HG03442 (cell line): ENCODE results near the gene PLCB2.

Experiments used
- ATAC-seq: cut with Tn5 transposase; IDR thresholded peaks from one replicate; pipeline ENCODE4 v1.9.1; 2021; ENCODE audit warnings: mild to moderate bottlenecking, moderate library complexity; ENCODE audit not compliant: unreplicated experiment

The PLCB2 gene

DNA sequence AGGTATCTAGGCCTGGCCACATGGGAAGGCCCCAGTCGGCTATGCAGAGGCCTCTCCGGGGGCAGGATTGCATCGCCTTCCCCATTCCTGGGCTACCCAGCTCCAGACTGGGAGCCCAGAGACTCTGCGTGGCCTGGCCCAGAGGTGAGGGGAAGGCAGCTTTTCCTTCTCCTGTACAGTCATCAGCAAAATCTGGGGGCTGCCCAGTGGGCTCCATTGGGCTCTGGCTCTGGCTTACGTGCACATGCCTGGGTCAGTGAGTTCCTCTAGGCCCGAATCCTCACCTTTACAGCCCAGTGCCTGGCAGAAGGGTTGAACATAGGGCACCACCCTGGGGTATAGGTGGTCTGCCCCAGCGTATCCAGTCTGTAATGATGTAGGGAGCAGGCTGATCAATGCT is 20.9 kb downstream of the PLCB2 start:
- no peak for ATAC-seq

GRCh38 chr15:40286061-40286532 is 21.6 kb downstream of the PLCB2 start:
- ATAC-seq = no peak

GRCh38 chr15:40285554-40286011 is 22.2 kb downstream of the PLCB2 start:
- ATAC-seq = no peak

DNA sequence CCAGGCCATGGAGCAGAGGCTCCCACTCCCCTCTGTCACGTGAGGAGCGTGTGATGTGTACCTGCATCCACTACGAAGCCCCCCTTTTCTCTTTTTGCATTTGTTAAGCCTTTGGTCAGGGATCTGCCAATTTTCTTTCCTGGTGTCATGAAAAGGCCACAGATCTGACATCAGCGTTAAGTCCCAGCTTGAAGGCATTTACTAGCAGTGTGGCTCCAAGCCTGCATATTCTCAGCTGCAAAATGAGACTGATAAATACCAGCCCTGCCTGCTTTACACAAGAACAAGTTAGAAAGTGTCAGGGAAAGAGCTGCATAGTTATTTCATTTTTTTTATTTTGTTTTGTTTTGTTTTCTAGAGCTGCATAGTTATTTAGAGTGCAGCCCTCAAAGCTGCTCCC is 22.6 kb downstream of the PLCB2 start:
- ATAC-seq = no peak

DNA sequence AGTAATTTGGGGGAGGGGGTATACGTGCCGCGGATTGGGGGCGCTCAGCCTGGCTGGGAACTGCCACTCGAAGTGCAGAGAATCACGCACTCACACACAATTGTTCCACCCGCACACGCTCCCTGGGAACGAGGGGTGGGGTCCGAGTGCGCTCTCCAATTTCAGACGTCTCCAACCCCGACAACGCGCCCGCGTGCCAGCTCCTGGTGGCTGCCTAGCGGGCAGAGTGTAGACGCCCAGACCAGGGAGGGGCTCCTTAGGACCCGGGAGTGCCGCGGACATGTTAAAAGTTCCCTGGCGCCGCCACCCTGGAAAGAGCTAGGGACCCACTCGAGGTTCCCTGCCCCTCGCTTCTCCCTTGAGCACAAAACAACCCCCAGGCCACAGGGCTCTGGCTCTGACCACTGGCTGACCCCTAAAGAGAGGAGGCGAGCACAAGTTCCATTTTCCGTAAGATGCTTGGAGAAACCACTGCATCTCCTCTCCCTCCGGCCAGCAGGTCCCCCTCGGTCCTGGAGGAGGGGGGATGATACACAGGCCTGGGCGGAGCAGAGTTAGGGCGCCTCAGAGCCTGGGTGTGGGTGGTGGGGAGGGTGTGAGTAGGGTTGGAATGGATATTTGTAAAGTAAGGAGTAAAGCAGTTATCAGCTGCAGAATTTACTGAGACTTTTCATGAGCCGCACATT is 24.0 kb downstream of the PLCB2 start:
- no peak for ATAC-seq

- ATAC-seq = no peak
These were observed 24.7 kb downstream of the PLCB2 start, which contains the start of gene ANKRD63 for GRCh38 chr15:40282869-40283614. ANKRD63 (minus strand) TSS chr15:40283064; CDS start chr15:40282586, 478 bp downstream.

DNA sequence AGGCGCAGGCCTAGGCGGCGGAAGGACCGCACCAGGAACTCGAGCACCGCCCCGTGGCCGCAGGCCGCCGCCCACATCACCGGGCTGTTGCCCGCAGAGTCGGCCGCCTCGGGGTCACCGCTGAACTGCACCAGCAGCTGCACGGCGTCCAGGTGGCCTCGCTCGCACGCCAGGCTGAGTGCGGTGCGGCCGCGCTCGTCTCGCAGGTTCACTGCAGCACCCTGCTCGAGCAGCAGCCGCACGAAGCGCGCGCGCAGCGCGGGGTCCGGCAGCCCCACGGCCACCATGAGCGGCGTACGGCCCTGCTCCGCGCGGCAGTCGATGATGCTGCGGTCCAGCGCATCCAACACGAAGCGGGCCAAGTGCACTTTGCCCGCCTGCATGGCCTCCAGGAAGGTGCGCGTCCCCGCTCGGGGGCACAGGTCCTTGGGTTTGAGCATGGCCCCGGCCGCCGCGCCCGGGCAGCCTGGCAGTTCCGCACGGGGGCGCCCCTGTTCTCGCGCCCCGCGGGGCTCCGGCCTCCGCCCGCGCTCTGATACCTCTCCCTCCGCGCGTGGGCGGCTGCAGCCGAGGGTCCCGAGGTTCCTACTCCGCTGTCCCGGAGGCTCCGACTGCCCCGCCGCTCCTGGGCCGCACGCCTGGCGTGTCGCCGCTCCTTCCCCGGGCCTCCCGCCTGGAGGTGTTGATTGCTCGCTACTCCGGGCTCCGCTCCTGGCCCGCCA is 25.4 kb downstream of the PLCB2 start:
- ATAC-seq = no peak

- ATAC-seq = no peak
These were observed 26.0 kb downstream of the PLCB2 start for GRCh38 chr15:40281801-40282146.

DNA sequence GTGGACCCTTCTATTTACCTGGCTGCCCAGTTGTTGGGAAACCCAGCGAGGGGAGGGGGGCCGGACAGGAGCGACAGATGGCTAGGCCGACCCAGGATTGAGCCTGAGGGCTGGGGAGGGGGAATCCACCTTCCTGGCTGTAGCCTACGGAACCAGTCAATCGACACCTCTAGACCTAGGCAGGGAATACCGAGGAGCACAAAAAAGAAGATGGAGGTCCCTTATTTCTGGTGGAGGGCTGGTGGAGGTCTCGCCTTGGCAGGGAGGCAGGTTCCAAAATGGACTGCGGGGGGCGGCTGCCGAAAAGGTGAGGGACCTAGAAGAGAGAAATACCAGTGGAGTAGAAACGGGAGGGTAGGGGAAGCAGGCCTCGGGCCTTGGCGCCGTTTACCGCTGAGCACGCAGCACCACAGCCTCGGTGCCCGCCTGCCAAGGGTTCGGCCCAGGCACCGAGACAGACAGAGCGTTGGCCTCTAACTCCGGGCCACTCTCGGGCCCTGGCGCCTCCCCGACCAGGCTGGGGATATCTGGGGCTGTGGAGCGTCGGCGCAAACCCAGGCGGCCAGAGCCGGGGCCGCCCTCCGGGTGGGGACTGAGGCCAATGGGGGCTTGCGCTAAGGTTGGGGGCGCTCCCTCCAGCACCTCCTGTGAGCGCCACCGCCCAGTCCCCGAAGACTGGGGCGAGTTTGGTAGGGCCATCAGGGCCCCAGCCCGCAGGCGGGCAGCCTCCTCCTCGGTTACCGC is 26.5 kb downstream of the PLCB2 start:
- ATAC-seq = no peak

- no peak for ATAC-seq
These were observed 27.3 kb downstream of the PLCB2 start for GRCh38 chr15:40280260-40281056.

DNA sequence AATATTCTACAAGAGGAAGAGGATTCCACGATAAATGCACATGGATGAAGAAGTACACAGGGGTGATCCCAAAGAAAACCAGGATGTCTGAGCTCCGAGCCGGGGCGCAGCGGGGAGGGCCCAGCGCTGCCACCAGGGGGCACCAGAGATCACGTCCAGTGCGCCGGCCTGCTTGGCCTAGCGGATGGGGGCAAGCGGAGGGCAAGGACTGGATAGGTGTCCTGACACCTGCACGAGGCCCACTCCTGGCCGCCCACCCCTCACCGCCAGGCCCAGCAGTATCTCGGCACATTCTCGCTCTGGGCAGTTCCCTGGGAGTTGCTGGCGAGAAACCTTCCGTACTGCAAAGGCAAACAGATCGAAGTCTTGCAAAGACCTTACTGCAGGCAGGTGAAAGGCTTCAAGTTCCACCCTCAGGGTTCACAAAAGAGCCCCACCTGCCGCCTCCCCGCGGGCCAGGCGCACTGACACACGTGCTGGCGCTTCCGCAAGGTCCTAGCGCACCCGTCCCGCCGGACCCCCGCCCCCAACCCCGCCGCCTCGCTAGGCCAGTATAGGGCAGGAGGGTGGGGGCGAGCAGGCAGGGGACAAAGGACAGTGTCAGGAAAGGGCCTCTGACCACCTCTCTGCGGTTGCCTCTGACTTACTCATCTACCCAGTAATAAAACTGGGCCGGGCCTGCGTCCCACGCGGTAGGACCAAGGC is 28.1 kb downstream of the PLCB2 start:
- ATAC-seq = no peak

- ATAC-seq = no peak
These were observed 29.7 kb downstream of the PLCB2 start for GRCh38 chr15:40278026-40278425.

DNA sequence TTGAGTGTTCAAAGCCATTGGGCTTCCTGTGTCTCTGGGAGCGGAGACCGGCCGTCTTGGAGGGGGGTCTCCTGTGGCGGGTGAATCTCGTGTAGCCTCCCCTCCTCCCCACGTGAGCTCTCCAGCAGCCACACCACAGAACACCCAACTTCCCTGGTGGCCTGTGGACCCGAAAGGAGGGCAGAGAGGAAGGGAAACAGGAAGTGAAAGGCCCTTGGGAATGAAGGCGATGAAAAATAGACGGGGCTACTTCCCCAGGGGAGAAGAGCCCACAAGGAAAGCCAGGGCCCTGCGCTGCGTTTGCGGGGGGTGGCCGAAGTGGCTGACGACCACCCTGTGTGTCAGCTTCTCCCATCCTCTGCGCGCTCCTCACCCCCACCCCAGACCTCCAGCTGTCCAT is 30.3 kb downstream of the PLCB2 start:
- no peak for ATAC-seq

GRCh38 chr15:40276927-40277326 is 30.8 kb downstream of the PLCB2 start:
- ATAC-seq = no peak

- no peak for ATAC-seq
These were observed 31.8 kb downstream of the PLCB2 start for GRCh38 chr15:40275954-40276353.

GRCh38 chr15:40275523-40275922 is 32.2 kb downstream of the PLCB2 start:
- no peak for ATAC-seq

DNA sequence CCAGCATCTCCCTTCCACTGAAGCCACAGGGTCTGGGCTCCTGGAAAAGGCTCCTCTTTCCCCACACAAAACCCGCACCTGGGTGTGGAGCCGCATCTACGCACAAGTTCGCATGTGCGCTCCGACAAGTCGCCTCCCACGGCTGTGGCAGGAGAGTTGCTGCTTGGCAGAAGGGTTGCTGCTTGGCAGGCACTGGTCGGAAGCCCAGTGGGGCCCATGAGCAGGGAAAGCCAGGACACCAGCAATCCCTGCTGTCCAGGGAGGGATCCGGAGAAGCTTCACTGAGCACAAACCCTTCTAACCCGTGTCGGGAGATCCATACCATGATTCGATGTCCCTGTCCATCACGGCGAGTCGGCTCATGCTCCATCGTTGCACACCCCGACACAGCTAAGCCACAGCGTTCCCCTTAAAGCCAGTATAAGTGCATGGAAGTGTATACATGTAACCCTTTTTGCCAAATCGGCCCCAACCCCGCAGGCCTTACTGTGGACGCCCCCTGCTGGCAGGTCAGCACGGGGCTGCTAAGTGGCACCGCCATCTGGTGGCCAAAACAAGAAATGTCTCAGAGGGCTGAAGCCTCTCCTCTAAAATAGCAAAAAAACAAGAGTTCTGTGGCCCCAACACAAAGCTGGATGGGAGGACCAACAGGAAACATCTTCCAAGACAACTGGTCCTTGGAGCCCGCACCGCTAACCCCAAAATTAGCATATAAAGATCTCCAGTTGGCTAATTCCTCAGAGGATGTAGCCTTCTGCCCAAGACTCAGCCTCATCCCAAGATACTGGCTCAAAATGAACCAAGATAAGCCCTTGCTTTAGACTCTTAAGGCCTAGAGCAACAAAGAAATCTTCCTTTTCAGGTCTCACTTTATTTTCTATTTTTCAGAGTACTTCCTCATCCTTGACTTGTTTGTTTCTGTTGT is 33.1 kb downstream of the PLCB2 start:
- peak; percentile 43 for ATAC-seq

DNA sequence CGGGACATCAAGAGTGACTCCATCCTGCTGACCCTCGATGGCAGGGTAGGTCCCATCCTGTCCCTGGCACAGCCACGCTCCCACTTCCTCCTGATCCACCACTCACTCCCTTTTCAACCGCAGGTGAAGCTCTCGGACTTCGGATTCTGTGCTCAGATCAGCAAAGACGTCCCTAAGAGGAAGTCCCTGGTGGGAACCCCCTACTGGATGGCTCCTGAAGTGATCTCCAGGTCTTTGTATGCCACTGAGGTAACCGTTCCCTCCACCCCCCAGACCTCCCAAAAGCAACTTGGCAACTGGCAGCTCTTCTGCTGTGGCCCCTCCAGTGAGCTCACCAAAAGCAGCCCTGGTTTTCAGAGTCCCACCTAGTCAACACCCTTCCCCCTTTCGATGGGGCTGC is 34.3 kb downstream of the PLCB2 start:
- no peak for ATAC-seq
